B cell (primary cell): ENCODE results near the gene OR1A1. TPM values are rescaled to one million over a fixed set of nuclear protein-coding genes. Genes with fewer than 3 reads are reported as not detected.

Experiments
- ATAC-seq: fragments of 200-7000 bp; cut with Tn5 transposase; one replicate; pipeline ENCODE4 v1.10.0; 2021; ENCODE audit warnings: low read depth, mild to moderate bottlenecking, moderate number of reproducible peaks, moderate library complexity
- CTCF ChIA-PET: fragments of 350-600 bp; sonication (Branson Sonifier 250); formaldehyde crosslinking; loops from one replicate; lab custom pipeline; 2021; ENCODE audit warnings: antibody characterized with exemption, inconsistent platforms; lab: Charles Lee
- POLR2A ChIA-PET: fragments of 350-600 bp; sonication (Branson Sonifier 250); formaldehyde crosslinking; loops from one replicate; lab custom pipeline; 2021; ENCODE audit warnings: antibody characterized with exemption; lab: Charles Lee
- DNase-seq: peaks from one replicate; pipeline ENCODE4 v3.0.0; 2013
- H2AFZ ChIP-seq: 2 replicates; pipeline ENCODE4 v1.6.1; 2012; ENCODE audit warnings: mild to moderate bottlenecking, low read depth, low read length; ENCODE audit not compliant: insufficient read depth, poor library complexity, severe bottlenecking
- H3K27ac ChIP-seq, 2 donors: 1 replicate in 1 of 2; 2 replicates in 1 of 2; pipeline ENCODE4 v1.5.1; 2012 to 2013; ENCODE audit warnings: low read length in 2 of 2, mild to moderate bottlenecking in 2 of 2, moderate library complexity in 1 of 2
- H3K27me3 ChIP-seq, 4 experiments: fragments of 200-600 bp in 1 of 4; sonication (generic) in 1 of 4; replicated peaks in 1 of 4; 1 replicate in 2 of 4; 2 replicates in 2 of 4; pipeline versions ENCODE4 v1.6.1 to v1.7.0; 2013 to 2016; ENCODE audit warnings: low read length in 3 of 4, mild to moderate bottlenecking in 2 of 4, mixed read lengths in 1 of 4, moderate library complexity in 1 of 4; ENCODE audit not compliant: insufficient read depth in 4 of 4, control insufficient read depth in 3 of 4; ENCODE audit errors: control extremely low read depth in 1 of 4
- H3K36me3 ChIP-seq, 2 experiments: replicated peaks in 1 of 2; 1 replicate in 1 of 2; 2 replicates in 1 of 2; pipeline versions ENCODE4 v1.6.1 to v1.7.1; 2013; ENCODE audit warnings: low read length in 1 of 2; ENCODE audit not compliant: insufficient read depth in 2 of 2, control insufficient read depth in 1 of 2; ENCODE audit errors: control extremely low read depth in 1 of 2, extremely low read depth in 1 of 2
- H3K4me1 ChIP-seq, 2 donors: fragments of 200-600 bp in 1 of 2; sonication (generic) in 1 of 2; 1 replicate in 1 of 2; 2 replicates in 1 of 2; pipeline versions ENCODE4 v1.5.1 to v1.6.1; 2013 to 2017; ENCODE audit warnings: low read length in 2 of 2; ENCODE audit not compliant: control insufficient read depth in 2 of 2, insufficient read depth in 2 of 2
- H3K4me2 ChIP-seq: replicated peaks from 2 replicates; pipeline ENCODE3; 2012; ENCODE audit warnings: mild to moderate bottlenecking, low read depth, low read length; ENCODE audit not compliant: poor library complexity, severe bottlenecking
- H3K4me3 ChIP-seq, 5 experiments: fragments of 200-600 bp in 1 of 5; sonication (generic) in 1 of 5; 1 replicate in 3 of 5; 2 replicates in 2 of 5; pipeline versions ENCODE4 v1.5.1 to v1.7.0; 2011 to 2016; ENCODE audit warnings: low read length in 4 of 5, mild to moderate bottlenecking in 4 of 5, low read depth in 2 of 5, control low read depth in 1 of 5, moderate library complexity in 1 of 5; ENCODE audit not compliant: insufficient read depth in 1 of 5; ENCODE audit errors: control extremely low read depth in 1 of 5, extremely low read depth in 1 of 5
- H3K79me2 ChIP-seq: fragments of 200-600 bp; sonication (generic); one replicate; pipeline ENCODE4 v1.6.0; 2016; ENCODE audit warnings: low read length; ENCODE audit not compliant: control insufficient read depth, insufficient read depth
- H3K9ac ChIP-seq: fragments of 200-600 bp; sonication (generic); 2 replicates; pipeline ENCODE4 v1.6.1; 2017; ENCODE audit warnings: mild to moderate bottlenecking, low read length, moderate library complexity
- H3K9me3 ChIP-seq, 3 donors: one replicate each; pipeline versions ENCODE4 v1.6.1 to v1.7.1; 2013; ENCODE audit warnings: low read length in 2 of 3; ENCODE audit not compliant: control insufficient read depth in 2 of 3, insufficient read depth in 1 of 3; ENCODE audit errors: control extremely low read depth in 1 of 3
- H4K20me1 ChIP-seq: 2 replicates; pipeline ENCODE4 v1.6.0; 2012; ENCODE audit warnings: mild to moderate bottlenecking, low read length; ENCODE audit not compliant: insufficient read depth, control insufficient read depth, poor library complexity, severe bottlenecking
- H3K27ac Mint-ChIP-seq: one replicate; pipeline ENCODE4 v1.8.0; 2021; ENCODE audit warnings: mixed read lengths
- H3K27me3 Mint-ChIP-seq: one replicate; pipeline ENCODE4 v1.8.0; 2021; ENCODE audit warnings: mixed read lengths
- H3K4me1 Mint-ChIP-seq: one replicate; pipeline ENCODE4 v1.8.0; 2021; ENCODE audit warnings: mixed read lengths
- H3K4me3 Mint-ChIP-seq: one replicate; pipeline ENCODE4 v1.8.0; 2021; ENCODE audit warnings: mixed read lengths
- H3K9me3 Mint-ChIP-seq: one replicate; pipeline ENCODE4 v1.8.0; 2022; ENCODE audit warnings: mixed read lengths; ENCODE audit not compliant: insufficient read depth
- EZH2 ChIP-seq: IDR thresholded peaks from 2 replicates; pipeline ENCODE4 v1.6.1; 2012; ENCODE audit warnings: borderline replicate concordance, low read depth, mild to moderate bottlenecking, moderate library complexity, low read length; ENCODE audit not compliant: insufficient read depth, poor library complexity, severe bottlenecking
- WGBS: methylation state at CpG from one replicate; pipeline ENCODE4 v1.1.5; 2013; ENCODE audit warnings: missing lambda C conversion rate; ENCODE audit not compliant: insufficient coverage; 5-methylcytosine and 5-hydroxymethylcytosine counted together
- intact Hi-C: fragments of 100-400 bp; cut with micrococcal nuclease; formaldehyde crosslinking; loops from one replicate; pipeline ENCODE4 v1.10.0; 2022
- polyA plus RNA-seq: library from polyadenylated mRNA; depleted of rRNA; stranded (reverse); fragments of >200 nt; gene quantifications from 2 replicates; pipeline ENCODE4 v1.2.3, GENCODE V29; 2012
- total RNA-seq, 2 donors: library from RNA; stranded (reverse); fragments of 120-200 nt in 1 of 2; gene quantifications; 1 replicate in 1 of 2; 2 replicates in 1 of 2; pipeline versions ENCODE4 v1.2.3 to v1.2.4, GENCODE V29; 2013 to 2022
- TF ChIP-seq, protein P1 (sequence below): fragments of 200-600 bp; IDR thresholded peaks from one replicate; pipeline ENCODE4 v1.8.0; 2022; ENCODE audit warnings: antibody characterized with exemption, mild to moderate bottlenecking

OR1A1 gene
- total and polyA plus RNA-seq, 2 donors (not counting 1 experiment from before 2014, with no cell fraction given) = not detected

DNA sequence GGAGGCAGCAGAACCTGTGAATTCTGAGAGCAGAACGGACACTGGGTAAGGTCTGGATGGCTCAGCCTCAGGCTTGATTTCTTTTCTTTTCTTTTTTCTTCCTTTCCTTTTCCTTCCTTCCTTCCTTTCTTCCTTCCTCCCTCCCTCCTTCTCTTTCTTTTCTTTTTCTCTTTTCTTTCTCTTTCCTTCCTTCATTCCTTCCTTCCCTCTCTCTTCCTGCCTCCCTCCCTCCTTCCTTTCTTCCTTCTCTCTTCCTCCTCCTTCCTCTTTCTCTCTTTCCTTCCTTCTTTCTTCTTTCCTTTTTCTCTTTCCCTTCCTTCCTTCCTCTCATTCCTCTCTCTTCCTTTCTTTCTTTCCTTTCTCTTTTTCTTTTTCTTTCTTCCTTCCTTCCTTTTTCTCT, 52.7 kb downstream of the OR1A1 start:
- Mint-ChIP-seq H3K27ac (no peak overlapping the region), H3K4me3 (no peak overlapping the region), H3K27me3 (peaks cover 5% of the 10 kb centered on the region), H3K9me3 (no peaks in the 10 kb centered on the region), H3K4me1 (no peaks in the 10 kb centered on the region)
- no peak overlapping the region for H3K9ac ChIP-seq
- 100% methylated on average over 1 of the region's 1 CpG for WGBS
- H2AFZ ChIP-seq = no peak overlapping the region
- DNase-seq (no peak), ATAC-seq (no peak)
- H3K36me3 ChIP-seq = no peaks in the 10 kb centered on the region
- H3K4me3 ChIP-seq = no peak overlapping the region
- H3K4me1 ChIP-seq = no peaks in the 10 kb centered on the region
- TF ChIP-seq, protein P1, sequence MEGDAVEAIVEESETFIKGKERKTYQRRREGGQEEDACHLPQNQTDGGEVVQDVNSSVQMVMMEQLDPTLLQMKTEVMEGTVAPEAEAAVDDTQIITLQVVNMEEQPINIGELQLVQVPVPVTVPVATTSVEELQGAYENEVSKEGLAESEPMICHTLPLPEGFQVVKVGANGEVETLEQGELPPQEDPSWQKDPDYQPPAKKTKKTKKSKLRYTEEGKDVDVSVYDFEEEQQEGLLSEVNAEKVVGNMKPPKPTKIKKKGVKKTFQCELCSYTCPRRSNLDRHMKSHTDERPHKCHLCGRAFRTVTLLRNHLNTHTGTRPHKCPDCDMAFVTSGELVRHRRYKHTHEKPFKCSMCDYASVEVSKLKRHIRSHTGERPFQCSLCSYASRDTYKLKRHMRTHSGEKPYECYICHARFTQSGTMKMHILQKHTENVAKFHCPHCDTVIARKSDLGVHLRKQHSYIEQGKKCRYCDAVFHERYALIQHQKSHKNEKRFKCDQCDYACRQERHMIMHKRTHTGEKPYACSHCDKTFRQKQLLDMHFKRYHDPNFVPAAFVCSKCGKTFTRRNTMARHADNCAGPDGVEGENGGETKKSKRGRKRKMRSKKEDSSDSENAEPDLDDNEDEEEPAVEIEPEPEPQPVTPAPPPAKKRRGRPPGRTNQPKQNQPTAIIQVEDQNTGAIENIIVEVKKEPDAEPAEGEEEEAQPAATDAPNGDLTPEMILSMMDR = peak; percentile 25
- no peak for TF ChIP-seq EZH2
- no peaks in the 10 kb centered on the region for H3K27me3 ChIP-seq
- H3K27ac ChIP-seq = no peak overlapping the region
- ChIA-PET CTCF (no interaction called here), POLR2A (no interaction called here)
- H3K4me2 ChIP-seq = no peak overlapping the region
- no peaks in the 10 kb centered on the region for H4K20me1 ChIP-seq
- intact Hi-C loops = no loop called here
- no peaks in the 10 kb centered on the region for H3K9me3 ChIP-seq
- no peaks in the 10 kb centered on the region for H3K79me2 ChIP-seq

DNA sequence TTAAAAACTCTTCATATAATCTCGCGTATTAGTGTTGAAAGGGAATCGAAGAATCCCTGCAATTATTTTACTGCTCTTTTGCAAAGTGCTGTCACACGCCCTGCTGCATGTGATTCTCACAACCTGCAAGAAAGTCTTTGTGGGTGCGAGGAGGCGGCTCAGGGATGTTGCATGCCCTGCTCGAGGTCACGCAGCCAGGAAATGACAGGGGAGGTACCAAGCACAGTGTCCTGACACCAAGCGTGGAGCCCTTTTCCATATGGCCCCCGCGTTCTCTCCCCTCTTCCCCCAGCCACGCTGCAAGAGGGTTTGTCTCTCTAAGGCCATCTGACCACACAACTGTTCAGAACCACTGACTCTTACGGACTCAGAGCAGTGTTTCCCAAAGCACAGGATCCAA, 53.1 kb downstream of the OR1A1 start:
- Histone ChIP-seq H3K9ac (no peak overlapping the region), H3K36me3 (no peaks in the 10 kb centered on the region), H3K4me1 (no peaks in the 10 kb centered on the region), H3K4me2 (no peak overlapping the region), H3K4me3 (no peak overlapping the region), H2AFZ (no peak overlapping the region), H3K27ac (no peak overlapping the region), H3K79me2 (no peaks in the 10 kb centered on the region), H3K9me3 (no peaks in the 10 kb centered on the region), H4K20me1 (no peaks in the 10 kb centered on the region), H3K27me3 (no peaks in the 10 kb centered on the region)
- Mint-ChIP-seq H3K9me3 (no peaks in the 10 kb centered on the region), H3K27me3 (peaks cover 5% of the 10 kb centered on the region), H3K4me3 (no peak overlapping the region), H3K4me1 (no peaks in the 10 kb centered on the region), H3K27ac (no peak overlapping the region)
- ChIA-PET CTCF (no interaction called here), POLR2A (no interaction called here)
- no peak for DNase-seq
- intact Hi-C loops = no loop called here
- no peak for TF ChIP-seq EZH2
- TF ChIP-seq, protein P1 = no peak
- 86% methylated on average over 11 of the region's 13 CpGs for WGBS
- no peak for ATAC-seq

Other genes starting within 250 kb of the OR1A1 start
- gene OR1D5, start 144.1 kb upstream of the OR1A1 start, total RNA-seq = not detected in 2 replicates
- gene OR1D5, start 144.1 kb upstream of the OR1A1 start, polyA plus RNA-seq = not detected in 2 replicates
- not detected in 2 replicates for gene OR1D2, start 103.2 kb upstream of the OR1A1 start, total RNA-seq
- not detected in 2 replicates for gene OR1D2, start 103.2 kb upstream of the OR1A1 start, polyA plus RNA-seq
- gene OR1G1, start 80.1 kb upstream of the OR1A1 start, total RNA-seq = not detected in 2 replicates
- gene OR1G1, start 80.1 kb upstream of the OR1A1 start, polyA plus RNA-seq = not detected in 2 replicates
- not detected in 2 replicates for gene OR1A2, start 10.1 kb upstream of the OR1A1 start, total RNA-seq
- gene OR1A2, start 10.1 kb upstream of the OR1A1 start, polyA plus RNA-seq = not detected in 2 replicates
- gene OR3A1, start 90.7 kb downstream of the OR1A1 start, total RNA-seq = 0.42 and 0.44 TPM in 2 replicates
- 0.73 TPM in 1 of 2 replicates, not detected in the other for gene OR3A1, start 90.7 kb downstream of the OR1A1 start, polyA plus RNA-seq
- 1.3 and 1.9 TPM in 2 replicates for gene OR3A2, start 178.6 kb downstream of the OR1A1 start, total RNA-seq
- 0.37 TPM in 1 of 2 replicates, not detected in the other for gene OR3A2, start 178.6 kb downstream of the OR1A1 start, polyA plus RNA-seq
- gene OR1E1, start 190.7 kb downstream of the OR1A1 start, total RNA-seq = not detected in 2 replicates
- not detected in 2 replicates for gene OR1E1, start 190.7 kb downstream of the OR1A1 start, polyA plus RNA-seq
- not detected in 2 replicates for gene OR3A3, start 203.7 kb downstream of the OR1A1 start, total RNA-seq
- gene OR3A3, start 203.7 kb downstream of the OR1A1 start, polyA plus RNA-seq = not detected in 2 replicates
- not detected in 2 replicates for gene OR1E2, start 226.2 kb downstream of the OR1A1 start, total RNA-seq
- gene OR1E2, start 226.2 kb downstream of the OR1A1 start, polyA plus RNA-seq = not detected in 2 replicates